T-helper 1 cell (primary cell): ENCODE measurements around the gene KIR3DL3.
"Not testable (repeated sequence)": the region's sequence is repeated elsewhere in the genome, so short reads cannot be mapped to it uniquely, and the experiment has no call there.

ENCODE experiments used
- DNase-seq, 5 donors: peaks; one replicate each; pipeline ENCODE4 v3.0.0-alpha.2; 2012 to 2020
- total RNA-seq, 4 donors: gene quantifications; one replicate each; lab custom pipeline; 2026; lab: John Stamatoyannopoulos, UW

KIR3DL3 gene
- total RNA-seq = 0 reads per million in 4 donors

- DNase-seq = no peak
These were observed at the start of gene KIR3DL3 for GRCh38 chr19:54724142-54724541. TSS of gene KIR3DL3 (plus strand) at chr19:54724442. CDS start at chr19:54724497, 55 bp downstream.

GRCh38 chr19:54676210-54676834 lies 47.9 kb upstream of the KIR3DL3 start:
- DNase-seq = peak in 1 of 5 donors; percentile 28

GRCh38 chr19:54677217-54677616 lies 47.0 kb upstream of the KIR3DL3 start:
- DNase-seq = no peak

GRCh38 chr19:54681596-54681995 lies 42.6 kb upstream of the KIR3DL3 start:
- DNase-seq = not testable (repeated sequence)

GRCh38 chr19:54682306-54682856 lies 41.9 kb upstream of the KIR3DL3 start:
- DNase-seq = no peak

- no peak for DNase-seq
These were observed 39.7 kb upstream of the KIR3DL3 start for GRCh38 chr19:54684527-54684926.

GRCh38 chr19:54691582-54692297 lies 32.5 kb upstream of the KIR3DL3 start:
- DNase-seq = no peak

GRCh38 chr19:54692298-54692615 lies 32.0 kb upstream of the KIR3DL3 start:
- no peak for DNase-seq

- DNase-seq = no peak
These were observed 29.6 kb upstream of the KIR3DL3 start for GRCh38 chr19:54694648-54695047.

GRCh38 chr19:54696117-54696548 lies 28.1 kb upstream of the KIR3DL3 start:
- DNase-seq = no peak

GRCh38 chr19:54696766-54697165 lies 27.5 kb upstream of the KIR3DL3 start:
- DNase-seq = no peak

GRCh38 chr19:54697716-54698115 lies 26.5 kb upstream of the KIR3DL3 start:
- not testable (repeated sequence) for DNase-seq

GRCh38 chr19:54704928-54705327 lies 19.3 kb upstream of the KIR3DL3 start:
- no peak for DNase-seq

- DNase-seq = peak in 1 of 5 donors; percentile 20
These were observed 16.3 kb upstream of the KIR3DL3 start for GRCh38 chr19:54707962-54708361.

GRCh38 chr19:54708781-54709180 lies 15.5 kb upstream of the KIR3DL3 start:
- no peak for DNase-seq

- no peak for DNase-seq
These were observed 14.9 kb upstream of the KIR3DL3 start for GRCh38 chr19:54709212-54709948.

- not testable (repeated sequence) for DNase-seq
These were observed 14.3 kb upstream of the KIR3DL3 start for GRCh38 chr19:54709956-54710355.

- no peak for DNase-seq
These were observed 402 bp downstream of the KIR3DL3 start for GRCh38 chr19:54724644-54725043.

- DNase-seq = no peak
These were observed 1.1 kb downstream of the KIR3DL3 start for GRCh38 chr19:54725321-54725720.

GRCh38 chr19:54727562-54727961 lies 3.3 kb downstream of the KIR3DL3 start:
- no peak for DNase-seq

- no peak for DNase-seq
These were observed 3.9 kb downstream of the KIR3DL3 start for GRCh38 chr19:54728167-54728566.

- DNase-seq = no peak
These were observed 5.4 kb downstream of the KIR3DL3 start for GRCh38 chr19:54729416-54730188.

- no peak for DNase-seq
These were observed 6.9 kb downstream of the KIR3DL3 start for GRCh38 chr19:54731191-54731590.
